ENCODE data around the gene GGTLC2.
"Not testable (repeated sequence)": the region's sequence is repeated elsewhere in the genome, so short reads cannot be mapped to it uniquely, and the experiment has no call there.

The GGTLC2 gene

DNA sequence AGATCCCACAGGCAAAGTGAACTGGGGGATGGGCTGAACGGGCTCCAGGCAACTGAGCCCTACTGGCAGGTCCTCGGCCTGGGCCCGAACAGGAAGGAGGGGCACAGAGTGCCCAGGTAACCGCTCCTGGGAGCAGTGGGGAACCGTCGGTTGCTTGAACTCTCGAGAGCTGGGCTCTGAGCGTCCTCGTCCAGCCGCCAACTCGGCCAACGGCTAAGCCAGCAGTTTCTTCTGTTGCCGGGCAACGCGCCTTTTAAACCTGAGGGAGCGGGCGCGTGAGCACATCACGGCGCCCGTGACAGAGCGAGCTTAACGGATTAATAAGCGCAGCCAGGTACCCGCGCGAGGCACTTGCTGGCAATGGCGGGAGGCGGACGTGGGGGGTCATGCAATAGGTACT lies at the start of gene GGTLC2:
GGTLC2 (plus strand) TSS at position 301 of the 400 bp plus-strand sequence. CDS start 1,732 bp downstream, outside the sequence.
- DNase-seq (ENCODE audit: low read depth) = not testable (repeated sequence)

DNA sequence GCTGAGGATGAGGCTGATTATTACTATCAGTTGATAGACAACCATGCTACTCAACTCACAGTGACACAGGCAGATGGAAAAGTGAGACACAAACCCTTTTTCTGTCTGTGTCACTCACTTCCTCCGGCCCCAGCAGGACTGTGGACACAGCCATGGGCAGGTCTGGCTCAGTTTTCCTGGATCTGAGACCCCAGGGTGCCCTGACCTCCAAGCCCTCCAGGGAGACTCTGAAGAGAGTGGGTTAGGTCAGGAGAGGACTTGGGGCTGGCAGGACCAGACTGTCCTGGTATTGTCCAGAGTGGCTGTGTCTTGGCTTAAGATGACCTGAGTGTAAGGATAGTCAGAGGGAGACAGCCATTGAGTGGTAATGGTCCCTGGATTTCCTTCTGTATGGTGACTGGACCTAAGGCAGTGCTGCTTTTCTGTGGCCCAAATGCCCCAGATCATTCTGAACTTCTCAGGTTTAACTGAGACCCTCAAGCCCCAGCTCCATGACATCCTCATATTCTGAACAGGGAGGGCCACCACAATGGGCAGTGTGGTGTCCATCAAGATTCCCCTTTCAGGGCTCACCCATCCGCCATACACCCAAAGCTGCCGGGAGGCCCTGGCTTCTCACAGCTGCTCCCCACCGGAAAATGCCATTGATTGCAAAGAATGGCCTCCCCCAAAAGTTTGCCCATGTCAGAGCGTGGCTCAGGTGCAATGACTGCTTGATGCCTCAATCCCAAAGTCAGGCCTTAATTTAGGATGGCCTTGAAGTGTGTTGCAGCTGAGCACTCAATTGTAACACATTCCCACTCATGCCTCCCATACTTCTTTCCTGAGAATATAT lies 49.2 kb upstream of the GGTLC2 start:
- DNase-seq (ENCODE audit: low read depth) = no peak

DNA sequence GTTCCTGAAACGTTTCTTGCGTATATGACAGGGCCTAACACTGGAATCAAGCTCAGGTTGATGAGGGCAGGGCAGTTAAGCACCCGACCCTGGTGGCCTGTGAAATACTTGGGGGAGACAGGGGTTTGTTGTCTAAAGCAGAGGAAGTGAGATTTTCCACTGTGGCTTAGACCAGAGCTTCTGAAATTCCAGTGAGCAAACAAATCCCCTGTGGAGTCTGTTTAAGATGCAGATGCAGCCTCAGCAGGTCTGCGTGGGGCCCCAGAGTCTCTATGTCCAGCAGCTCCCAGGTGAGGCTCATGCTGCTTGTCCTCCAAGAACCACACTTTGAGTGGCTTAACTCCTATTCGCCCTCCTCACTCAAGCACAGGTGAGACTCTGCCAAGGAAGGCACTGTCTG lies 46.3 kb upstream of the GGTLC2 start:
- no peak for DNase-seq (ENCODE audit: low read depth)

DNA sequence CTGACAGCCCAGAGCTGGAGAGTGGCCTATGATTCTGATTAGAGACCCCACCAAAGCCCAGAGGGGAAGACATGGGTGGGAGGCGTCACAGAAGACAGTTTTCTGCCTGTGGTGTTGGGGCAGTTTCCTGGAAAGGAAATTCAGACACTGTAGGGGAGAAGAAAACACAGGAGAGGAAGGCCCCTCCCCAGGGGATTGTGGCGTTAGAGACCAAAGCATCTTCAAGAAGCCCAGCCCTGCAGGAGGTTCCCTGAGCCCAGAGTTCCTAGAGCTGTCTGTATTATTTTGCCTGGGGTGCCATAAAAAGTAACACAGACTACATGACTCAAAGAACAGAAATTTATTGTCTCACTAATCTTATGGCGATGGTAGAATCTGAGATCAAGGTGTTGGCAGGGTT lies 45.2 kb upstream of the GGTLC2 start:
- no peak for DNase-seq (ENCODE audit: low read depth)

DNA sequence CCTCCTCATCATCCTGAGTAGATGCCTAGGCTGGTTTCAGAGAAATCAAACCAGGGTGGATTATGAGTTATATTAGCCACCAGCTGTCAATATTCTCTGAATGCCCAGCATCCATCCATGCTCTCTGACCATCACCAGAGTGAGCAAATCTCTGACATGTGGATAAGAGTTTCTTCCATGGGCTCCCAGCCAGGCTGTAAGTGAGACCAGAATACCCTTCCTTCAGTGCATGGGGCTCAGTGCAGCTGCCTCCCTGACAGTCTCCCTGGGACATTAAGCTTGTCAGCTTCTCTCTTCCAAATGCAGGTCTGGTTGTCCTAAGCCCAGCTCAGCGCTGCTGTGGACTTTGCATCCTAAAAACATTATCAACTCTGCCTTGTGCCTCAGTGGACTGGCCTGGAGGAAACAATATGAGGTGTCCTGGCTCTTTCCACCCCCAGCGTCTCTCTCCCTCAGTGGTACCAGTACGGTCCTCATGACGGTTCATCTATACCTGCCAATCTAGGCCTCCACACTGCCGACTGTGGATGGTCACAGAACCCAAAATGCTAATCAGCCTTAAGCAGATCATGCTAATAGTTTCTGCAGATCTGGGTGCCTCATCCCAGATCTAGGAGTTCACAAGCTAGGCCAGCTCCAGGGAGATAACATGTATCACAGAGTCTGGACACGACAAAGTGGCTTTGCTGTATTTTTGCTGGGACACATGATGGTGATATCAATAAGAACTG lies 43.7 kb upstream of the GGTLC2 start:
- no peak for DNase-seq (ENCODE audit: low read depth)

DNA sequence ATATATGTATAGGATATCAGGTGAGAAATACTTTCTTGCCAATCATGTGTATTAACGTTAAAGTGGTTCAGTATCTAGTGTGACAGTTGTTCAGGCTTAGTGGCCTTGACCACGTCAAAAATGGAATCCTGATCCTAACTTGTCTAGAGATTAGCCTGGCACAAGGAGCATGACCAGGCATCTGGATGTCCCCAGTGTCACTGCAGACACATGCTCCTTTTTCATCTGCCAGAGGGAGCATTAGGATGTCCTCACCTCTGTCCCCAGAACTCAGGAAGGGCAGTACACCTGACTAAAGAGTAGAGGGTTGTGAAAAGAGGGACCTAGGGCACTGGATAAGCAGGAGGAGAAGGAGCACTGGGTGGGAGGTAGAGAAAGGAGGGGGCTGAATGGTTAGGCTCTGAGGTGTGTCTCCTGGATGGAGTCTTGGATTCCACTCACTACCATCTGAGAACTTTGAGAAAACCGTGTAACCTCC lies 40.9 kb upstream of the GGTLC2 start:
- DNase-seq (ENCODE audit: low read depth) = no peak

DNA sequence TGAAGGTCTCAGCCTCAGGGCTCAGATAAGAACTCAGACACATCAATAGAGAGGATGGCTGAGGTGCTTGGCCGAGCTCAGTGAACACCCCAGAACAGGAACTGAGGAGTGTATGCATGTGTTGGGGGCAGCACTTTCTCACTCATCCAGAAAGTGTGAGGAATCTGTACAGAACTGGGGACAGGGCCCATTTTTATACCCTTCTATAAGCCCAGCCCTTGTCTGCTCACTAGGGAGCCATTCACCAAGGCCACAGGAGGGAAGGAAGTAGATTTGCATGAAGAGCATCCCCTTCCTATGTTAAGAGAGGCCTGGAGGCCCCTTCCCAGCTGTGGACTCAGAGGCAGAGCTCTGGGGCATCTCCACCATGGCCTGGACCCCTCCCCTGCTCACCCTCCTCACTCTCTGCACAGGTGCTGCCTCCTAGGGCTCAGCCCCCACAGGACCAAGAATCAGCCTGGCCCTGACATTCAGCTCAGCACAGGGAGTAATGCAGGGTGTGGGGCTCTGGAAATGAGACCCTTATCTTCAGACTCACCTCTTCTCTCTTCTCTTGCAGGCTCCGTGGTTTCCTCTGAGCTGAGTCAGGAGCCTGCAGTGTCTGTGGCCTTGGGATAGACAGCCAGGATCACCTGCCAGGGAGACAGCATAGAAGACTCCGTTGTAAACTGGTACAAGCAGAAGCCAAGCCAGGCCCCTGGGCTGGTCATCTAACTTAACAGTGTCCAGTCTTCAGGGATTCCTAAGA lies 39.9 kb upstream of the GGTLC2 start:
- no peak for DNase-seq (ENCODE audit: low read depth)

DNA sequence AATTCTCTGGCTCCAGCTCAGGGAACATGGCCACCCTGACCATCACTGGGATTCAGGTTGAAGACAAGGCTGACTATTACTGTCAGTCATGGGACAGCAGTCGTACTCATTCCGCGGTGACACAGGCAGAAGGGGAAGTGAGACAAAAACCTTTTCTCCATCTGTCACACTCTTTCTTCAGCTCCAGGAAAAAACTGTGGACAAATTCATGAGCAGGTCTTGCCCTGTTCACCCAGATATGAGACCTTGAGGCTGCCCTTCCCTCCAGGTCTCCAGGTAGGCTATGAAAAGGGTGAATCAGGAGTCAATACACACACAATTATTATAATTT lies 39.4 kb upstream of the GGTLC2 start:
- no peak for DNase-seq (ENCODE audit: low read depth)

DNA sequence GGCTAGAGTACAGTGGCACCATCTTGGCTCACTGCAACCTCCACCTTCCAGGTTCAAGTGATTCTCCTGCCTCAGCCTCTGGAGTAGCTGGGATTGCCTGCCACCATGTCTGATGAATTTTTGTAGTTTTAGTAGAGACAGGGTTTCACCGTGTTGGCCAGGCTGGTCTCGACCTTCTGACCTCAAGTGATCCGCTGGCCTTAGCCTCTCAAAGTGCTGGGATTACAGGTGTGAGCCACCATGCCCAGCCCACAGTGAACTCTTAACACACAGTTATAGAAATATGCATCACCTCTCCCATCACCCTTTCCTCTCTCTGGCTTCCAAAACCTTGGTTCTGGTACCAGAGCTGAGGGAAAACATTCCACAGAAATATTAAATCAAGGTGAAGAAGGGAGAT lies 36.4 kb upstream of the GGTLC2 start:
- DNase-seq (ENCODE audit: low read depth) = not testable (repeated sequence)

DNA sequence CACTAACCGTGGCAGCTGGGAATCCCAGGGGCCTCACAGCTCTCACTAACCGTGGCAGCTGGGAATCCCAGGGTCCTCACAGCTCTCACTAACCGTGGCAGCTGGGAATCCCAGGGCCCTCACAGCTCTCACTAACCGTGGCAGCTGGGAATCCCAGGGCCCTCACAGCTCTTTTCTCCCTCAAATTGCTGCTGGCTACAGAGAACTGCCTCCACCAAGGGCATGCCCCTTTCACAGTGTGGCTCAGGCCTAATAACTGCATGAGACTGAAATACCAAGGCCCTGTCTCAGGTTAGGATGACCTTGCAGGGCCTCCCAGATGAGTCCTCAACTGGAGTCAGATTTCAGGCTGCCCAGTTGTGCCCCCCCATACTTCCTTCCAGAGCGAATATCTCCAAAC lies 35.1 kb upstream of the GGTLC2 start:
- DNase-seq (ENCODE audit: low read depth) = no peak

DNA sequence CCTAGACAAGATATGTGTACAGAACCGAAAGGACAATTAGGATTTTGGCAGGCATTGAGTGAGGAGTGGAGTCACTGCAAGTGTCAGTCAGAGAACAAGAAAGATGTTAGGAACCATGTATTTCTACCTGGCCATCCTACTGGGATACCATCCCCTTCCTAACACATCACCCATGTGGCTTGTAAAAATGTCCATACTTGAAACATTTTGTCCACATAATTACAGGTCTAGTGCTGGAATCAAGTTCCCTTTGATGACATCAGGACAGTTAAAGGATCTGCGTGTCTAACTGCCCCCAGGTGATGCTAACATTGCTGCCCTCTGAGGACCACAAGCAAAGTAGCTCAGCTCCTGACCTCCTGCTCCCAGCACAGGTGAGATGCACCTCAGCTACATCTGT lies 31.9 kb upstream of the GGTLC2 start:
- DNase-seq (ENCODE audit: low read depth) = no peak

DNA sequence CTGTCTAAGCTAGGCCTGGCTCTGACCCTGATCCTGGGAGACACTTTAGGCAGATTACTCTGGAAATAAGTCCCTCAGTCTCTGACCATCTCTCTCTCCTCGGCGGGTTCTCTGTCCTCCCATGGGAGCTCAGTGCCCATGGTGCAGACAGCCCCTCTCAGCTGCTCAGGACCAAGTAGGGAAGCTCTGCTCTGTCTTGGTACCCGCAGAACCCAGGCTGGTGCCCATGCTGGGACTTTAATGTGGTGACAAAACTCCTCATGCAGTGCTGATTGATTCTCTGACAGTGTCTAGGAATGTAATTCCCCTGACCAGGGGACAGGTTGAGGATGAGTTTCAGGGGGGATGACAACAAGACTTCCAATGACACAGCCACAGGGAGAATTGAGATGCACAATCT lies 30.3 kb upstream of the GGTLC2 start:
- no peak for DNase-seq (ENCODE audit: low read depth)

DNA sequence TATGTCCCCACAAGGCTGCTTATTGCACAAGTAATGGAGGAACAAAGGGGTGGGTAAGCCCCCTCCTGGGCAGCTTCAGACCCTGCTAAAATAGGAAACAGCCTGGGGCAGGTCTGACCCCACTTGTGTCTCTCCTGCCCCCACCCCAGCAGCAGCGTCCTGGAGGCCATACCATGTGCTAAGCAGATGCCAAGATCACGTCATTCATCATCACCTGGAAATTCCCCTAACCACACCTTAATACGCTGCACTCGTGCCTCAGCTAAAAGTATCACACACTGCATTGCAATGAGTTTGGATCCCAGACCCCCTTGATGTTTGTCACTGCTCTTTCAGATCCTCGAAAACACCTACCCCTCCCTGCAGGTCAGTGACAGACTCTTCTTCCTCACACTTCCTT lies 27.8 kb upstream of the GGTLC2 start:
- no peak for DNase-seq (ENCODE audit: low read depth)

DNA sequence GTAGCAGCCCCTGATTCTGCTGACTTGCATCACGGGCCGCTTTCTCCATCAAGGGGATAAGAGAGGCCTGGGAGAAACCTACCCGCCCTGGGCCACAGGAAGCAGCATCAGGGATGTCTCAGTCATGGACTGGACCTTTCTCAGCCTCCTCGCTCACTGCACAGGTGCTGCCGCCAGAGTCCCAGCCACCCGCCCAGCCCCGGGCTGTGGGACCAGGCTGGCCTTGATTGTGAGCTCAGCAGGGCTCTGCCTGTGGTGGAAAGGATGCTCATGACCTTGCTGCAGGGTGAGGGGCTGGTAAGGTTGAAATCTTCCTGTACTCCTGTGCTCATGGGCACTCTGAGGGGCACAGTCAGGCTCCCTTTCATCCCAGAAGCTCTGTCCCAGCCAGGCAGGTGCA lies 26.0 kb upstream of the GGTLC2 start:
- DNase-seq (ENCODE audit: low read depth) = no peak

DNA sequence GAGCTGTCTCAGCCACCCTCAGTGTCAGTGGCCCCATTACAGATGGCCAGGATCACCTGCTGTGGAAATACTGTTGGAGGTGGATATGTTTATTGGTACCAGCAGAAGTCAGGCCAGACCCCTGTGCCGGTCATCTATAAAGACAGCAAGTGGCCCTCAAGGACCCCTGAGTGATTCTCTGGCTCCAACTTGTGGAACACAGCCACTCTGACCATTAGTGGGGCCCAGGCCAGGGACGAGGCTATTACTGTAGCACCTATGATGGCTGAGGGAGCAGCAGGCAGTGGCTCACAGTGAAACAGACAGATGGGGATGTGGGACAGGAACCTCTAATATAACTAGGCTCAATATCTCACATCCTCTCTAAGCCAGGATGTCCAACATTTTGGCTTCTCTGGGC lies 25.5 kb upstream of the GGTLC2 start:
- no peak for DNase-seq (ENCODE audit: low read depth)

DNA sequence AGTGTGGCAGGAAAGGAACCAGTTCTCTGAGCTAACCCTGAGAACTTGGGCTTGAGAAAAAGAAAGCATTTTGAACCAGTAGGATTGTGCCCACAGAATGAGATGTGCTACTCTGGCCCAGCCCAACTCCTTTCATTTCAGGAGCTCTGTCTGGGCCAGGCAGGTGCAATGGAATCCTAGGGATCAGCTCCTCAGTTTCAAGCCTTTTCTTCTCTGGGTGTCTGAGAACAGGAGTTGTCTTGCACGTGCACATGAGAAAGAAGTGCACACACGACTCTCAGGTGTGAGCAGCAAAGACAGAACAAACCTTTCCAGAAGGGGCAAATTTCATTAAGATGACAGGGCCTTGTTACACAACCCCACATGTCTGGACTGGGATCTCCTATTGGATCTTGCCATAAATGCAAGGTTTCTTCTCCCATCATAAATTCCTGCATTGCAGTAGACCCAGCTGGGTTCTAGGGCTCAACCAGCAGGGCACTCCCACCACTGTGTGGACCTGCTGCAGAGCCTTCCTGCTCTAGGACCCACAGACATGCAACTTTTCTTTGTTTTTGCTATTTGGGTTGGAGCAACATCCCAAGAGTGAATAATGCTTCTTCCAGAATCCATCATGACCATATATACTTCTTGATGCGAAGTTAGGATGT lies 24.5 kb upstream of the GGTLC2 start:
- no peak for DNase-seq (ENCODE audit: low read depth)

DNA sequence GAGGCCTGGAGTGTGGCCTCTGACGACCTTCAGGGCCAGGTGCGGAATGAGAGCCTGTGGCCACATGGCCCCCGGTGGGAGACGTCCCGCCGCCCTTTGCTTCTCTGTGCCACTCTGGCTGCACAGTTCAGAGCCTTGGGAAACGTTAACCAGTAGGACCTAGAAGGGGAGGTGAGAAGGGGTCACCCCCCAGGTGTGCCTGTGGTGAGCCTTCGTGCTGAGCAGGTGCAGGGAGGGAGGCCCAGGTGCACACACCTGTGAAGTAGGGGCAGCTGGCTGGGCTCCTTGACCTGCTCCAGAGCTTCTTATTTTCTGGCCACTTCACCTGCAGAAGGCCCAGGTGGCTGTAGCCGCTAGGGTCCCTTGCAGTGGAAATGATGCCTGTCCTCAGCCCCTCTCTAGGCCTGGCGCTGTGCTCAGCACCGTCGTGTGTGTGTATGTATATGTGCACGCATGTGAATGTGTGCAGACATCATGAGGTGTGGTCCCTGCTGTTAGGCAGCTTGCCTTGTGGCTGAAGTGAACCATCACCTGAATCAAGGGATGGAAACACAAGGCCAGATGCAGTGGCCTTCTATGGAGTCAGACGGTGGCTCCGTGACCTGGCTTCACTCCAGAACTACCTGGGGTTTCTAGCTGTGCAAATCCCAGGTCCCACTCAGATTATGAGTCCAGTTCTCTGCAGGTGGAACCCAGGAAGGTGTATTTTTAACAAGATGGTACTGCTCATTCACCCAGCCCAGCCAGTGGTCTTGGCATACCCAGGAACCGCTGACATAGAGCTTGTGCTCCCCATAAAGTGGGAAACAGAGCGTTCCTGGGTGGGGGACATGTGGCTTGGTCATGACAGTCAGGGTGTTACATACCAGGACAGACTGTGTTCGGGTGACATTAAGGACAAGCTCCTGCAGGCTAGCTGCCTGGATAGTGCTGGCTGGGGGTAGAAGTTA lies 15.6 kb upstream of the GGTLC2 start:
- not testable (repeated sequence) for DNase-seq (ENCODE audit: low read depth)

DNA sequence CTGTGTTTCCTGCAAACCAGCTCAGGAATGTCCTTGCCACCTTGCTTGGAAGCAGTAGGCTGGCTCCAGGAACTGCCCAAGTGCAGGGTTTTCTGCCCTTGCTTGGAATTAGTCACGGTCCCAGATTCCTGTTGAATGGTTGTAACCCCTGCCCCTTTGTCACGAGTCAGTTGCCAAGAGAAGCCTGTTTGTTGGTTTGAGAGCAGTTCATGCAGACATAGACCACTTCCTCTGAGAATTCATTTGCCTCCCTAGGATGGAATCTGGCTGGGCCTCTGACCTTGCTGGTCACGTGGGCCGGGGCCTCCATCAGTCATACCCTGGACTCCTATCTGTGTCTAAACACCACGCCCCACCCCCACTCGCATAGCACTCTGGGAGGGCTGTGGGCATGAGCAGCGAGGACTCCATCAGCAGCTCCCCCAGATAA lies 13.2 kb upstream of the GGTLC2 start:
- not testable (repeated sequence) for DNase-seq (ENCODE audit: low read depth)

DNA sequence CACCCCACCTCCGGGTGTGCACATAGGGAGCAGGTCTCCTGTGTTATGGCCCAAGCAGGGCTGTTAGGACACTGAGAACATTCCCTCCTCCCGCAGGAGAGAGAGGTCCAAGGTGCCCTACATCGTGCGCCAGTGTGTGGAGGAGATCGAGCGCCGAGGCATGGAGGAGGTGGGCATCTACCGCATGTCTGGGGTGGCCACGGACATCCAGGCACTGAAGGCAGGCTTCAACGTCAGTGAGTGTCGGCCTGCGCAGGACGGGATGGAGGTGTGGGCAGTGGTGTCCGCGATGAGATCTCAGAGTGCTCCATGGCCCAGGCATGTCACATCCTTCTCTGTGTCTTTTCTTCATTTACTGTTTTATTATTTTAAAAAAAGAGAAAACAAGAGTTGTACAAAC lies 12.2 kb upstream of the GGTLC2 start:
- DNase-seq (ENCODE audit: low read depth) = not testable (repeated sequence)

DNA sequence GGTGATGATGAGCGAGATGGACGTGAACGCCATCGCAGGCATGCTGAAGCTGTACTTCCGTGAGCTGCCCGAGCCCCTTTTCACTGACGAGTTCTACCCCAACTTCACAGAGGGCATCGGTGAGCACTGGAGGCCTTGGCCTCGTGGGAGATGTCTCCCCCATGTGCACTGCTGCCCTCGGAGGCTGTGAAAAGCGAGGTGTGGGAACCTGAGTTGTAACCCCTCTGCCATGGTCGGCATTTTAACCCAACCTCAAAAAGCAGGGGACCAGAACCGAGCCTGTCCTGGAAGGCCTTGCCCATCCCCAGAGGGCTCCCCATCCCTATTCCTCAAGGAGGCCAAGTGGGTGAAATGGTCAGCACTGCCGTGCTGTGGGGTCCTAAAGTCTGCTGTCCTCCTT lies 10.9 kb upstream of the GGTLC2 start:
- DNase-seq (ENCODE audit: low read depth) = not testable (repeated sequence)

DNA sequence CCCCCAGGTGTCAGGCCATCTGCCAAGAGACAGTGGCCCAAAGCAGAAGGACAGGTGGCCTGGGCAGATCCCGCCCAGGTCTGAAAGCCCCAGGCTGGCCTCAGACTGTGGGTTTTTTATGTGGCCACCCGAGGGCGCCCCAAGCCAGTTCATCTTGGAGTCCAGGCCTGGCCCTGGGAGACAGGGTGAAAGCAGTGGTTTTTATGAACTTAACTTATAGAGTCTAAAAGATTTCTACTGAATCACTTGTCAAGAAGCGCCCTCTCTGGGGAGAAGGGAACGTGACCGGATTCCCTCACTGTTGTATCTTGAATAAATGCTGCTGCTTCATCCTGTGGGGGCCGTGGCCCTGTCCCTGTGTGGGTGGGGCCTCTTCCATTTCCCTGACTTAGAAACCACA lies 8.2 kb upstream of the GGTLC2 start:
- not testable (repeated sequence) for DNase-seq (ENCODE audit: low read depth)
